ENCODE measurements around the gene ZNHIT2.
A peak's percentile ranks its signal among the peaks of the same experiment; 100 is the strongest.

ZNHIT2 gene

DNA sequence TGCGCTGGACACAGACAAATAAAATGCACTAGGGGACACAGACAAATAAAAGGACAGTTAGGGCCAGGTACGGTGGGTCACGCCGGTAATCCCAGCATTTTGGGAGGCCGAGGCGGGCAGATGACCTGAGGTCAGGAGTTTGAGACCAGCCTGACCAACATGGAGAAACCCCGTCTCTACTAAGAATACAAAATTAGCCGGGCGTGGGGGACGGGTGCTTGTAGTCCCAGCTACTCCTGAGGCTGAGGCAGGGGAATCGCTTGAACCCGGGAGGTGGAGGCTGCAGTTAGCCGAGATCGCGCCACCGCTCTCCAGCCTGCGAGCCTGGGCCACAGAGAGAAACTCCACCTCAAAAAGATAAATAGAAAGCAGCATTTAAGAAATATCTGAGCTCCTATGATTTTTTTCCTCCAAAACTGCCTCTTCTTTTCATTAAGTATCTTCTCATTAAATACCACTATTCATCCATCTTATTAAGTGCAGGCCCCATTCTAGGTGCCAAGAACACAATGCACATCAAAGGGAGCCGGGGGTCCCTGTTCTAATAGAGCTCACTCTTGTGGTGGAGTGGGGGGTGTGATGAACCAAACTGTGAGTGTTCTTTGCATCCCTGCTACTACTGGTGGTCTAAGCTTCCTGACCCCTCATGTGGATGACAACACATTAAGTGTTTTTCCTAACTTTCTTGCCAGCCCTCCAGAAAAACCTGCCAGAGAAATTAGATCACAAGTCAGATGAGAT is 766 bp upstream of the ZNHIT2 start:
- H3K27ac ChIP-seq, result peak overlapping the region; percentile 99

DNA sequence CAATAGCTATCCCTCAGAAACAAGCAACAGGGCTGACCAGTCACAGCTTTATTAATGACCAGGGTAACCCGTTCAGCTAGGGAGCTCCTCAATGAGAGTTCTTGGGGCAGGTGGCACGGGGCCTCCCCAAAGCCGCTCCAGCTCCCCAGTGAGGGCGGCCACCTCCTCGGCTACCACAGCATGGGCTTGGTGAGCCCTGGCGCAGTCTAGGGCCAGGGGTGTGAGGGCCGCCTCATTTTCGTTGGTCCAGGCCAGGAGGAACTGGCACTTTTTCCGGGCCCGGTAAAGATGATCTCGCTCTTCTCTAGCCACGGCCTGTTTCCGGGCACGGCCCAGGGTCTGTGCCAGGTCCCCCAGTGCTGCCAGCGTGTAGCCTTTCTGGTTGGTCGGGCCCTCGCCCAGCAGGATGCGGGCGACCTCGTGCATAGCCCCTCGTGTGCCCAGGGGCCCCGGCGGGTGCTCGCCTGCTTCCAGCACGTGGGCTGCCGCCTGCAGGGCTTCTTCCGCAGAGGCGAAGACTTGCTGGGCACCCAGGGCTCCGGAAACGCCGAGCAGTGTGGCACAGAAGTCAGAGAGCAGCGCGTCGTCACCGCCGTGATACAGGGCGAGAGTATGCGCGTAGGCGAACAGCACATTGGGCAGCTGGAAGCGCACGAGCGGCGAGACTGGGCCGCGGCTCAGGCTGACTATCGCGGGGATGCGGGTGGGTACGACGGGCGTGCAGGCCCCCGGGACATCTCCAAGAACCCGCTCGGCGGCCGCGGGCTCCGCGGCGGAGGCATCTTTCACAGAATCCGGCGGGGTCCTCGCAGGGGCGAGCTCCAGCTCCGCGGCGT is 913 bp downstream of the ZNHIT2 start:
- TF ChIP-seq, protein P1, sequence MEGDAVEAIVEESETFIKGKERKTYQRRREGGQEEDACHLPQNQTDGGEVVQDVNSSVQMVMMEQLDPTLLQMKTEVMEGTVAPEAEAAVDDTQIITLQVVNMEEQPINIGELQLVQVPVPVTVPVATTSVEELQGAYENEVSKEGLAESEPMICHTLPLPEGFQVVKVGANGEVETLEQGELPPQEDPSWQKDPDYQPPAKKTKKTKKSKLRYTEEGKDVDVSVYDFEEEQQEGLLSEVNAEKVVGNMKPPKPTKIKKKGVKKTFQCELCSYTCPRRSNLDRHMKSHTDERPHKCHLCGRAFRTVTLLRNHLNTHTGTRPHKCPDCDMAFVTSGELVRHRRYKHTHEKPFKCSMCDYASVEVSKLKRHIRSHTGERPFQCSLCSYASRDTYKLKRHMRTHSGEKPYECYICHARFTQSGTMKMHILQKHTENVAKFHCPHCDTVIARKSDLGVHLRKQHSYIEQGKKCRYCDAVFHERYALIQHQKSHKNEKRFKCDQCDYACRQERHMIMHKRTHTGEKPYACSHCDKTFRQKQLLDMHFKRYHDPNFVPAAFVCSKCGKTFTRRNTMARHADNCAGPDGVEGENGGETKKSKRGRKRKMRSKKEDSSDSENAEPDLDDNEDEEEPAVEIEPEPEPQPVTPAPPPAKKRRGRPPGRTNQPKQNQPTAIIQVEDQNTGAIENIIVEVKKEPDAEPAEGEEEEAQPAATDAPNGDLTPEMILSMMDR (IDR thresholded peaks at IDR 0.05), result no peak
- TF ChIP-seq ZFX (IDR thresholded peaks at IDR 0.05; ENCODE audit: borderline replicate concordance), result no peak
- H3K27ac ChIP-seq, result peak overlapping the region; percentile 99

More for the DNA sequence above, 766 bp upstream of the ZNHIT2 start:
- no peak for TF ChIP-seq ZFX (IDR thresholded peaks at IDR 0.05; ENCODE audit: borderline replicate concordance)
- TF ChIP-seq, protein P1 (IDR thresholded peaks at IDR 0.05), result peak; percentile 53

DNA sequence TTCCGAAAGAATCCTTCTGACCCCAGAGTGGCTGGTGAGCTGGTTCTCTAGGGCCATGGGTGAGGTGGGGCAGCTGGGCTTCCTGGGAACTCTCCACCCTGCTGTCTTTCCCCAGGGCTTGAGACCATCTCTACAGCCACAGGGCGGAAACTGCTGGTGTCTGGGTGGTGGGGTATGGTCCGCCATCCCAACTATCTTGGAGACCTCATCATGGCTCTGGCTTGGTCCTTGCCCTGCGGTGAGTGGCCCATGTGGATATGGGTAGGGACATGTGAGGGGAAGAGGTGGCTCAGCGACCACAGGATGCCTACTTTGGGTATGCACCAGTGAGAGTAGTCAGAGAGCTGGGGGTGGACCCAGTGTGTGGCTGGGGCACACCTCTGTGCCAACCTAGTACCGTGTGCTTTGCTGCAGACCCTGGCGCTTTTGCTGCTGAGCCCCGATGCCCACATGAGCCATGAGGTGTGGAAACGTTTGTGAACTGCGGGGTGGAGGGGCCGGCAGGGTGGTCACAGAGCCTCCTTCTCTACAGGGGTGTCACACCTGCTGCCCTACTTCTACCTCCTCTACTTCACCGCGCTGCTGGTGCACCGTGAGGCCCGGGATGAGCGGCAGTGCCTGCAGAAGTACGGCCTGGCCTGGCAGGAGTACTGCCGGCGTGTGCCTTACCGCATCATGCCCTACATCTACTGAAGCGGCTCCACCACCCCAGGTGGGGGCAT is 2.0 kb downstream of the ZNHIT2 start:
- peak overlapping the region; percentile 99 for H3K27ac ChIP-seq
- TF ChIP-seq, protein P1 (IDR thresholded peaks at IDR 0.05), result no peak

DNA sequence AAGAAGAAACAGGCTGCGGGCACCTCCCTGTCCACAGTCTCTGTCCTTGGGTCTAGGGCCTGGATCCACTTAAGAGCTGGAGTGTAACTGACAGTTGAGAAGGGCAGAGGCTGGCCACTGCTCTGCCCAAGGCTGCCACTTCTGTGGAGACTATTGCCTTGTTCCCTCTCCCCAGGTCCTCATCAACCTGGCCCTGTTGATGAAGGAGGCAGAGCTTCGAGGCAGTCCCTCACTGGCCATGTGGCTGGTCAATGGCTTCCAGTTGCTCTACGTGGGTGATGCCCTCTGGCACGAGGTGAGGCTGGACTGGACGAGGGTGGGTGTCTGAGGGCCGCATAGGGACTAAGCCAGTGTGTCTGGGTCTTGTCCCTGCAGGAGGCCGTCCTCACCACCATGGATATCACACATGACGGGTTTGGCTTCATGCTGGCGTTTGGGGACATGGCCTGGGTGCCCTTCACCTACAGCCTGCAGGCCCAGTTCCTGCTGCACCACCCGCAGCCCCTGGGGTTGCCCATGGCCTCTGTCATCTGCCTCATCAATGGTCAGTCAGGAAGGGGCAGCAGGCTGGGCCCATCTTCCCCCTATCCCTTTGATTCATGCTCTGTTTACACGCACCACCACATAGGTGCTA is 2.8 kb downstream of the ZNHIT2 start:
- no peak for TF ChIP-seq ZFX (IDR thresholded peaks at IDR 0.05; ENCODE audit: borderline replicate concordance)
- TF ChIP-seq, protein P1 (IDR thresholded peaks at IDR 0.05), result no peak
- H3K27ac ChIP-seq, result peak overlapping the region; percentile 99

DNA sequence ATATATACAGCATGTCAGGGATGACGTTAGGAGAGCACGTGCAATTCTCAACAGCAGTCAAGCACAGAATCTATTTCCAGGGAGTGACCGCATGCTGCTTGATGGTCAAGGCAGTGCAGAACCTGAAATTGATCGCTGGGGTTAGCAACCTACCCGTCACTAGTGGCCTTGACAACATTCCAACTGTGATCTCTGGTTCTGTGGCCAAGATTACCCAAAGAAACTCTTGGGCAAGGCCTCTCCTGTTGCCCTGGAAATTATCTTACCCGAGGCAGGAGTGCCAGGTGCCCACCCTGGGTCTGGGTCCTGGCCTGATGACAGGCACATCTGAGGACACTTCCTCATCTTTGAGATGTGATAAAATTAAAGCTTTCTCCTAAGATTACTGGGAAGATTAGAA is 3.7 kb downstream of the ZNHIT2 start:
- H3K27ac ChIP-seq, result peak overlapping the region; percentile 99
- no peak for TF ChIP-seq ZFX (IDR thresholded peaks at IDR 0.05; ENCODE audit: borderline replicate concordance)
- TF ChIP-seq, protein P1 (IDR thresholded peaks at IDR 0.05), result no peak

DNA sequence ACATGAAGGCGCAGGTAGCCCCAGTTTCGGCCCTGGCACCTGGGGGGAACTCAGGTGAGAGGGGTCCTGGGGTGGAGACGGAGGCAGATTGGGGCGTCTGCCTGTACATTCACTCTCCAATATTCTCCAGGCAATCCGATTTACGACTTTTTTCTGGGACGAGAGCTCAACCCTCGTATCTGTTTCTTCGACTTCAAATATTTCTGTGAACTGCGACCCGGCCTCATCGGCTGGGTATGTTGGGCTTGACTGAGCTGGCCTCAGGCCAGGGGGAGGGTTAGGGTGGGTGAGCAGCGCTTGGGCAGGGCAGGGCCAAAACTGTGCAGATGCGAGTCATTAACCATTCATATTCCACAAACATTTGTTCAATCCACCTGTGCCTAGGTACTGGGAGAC is 4.1 kb downstream of the ZNHIT2 start:
- no peak for TF ChIP-seq ZFX (IDR thresholded peaks at IDR 0.05; ENCODE audit: borderline replicate concordance)
- TF ChIP-seq, protein P1 (IDR thresholded peaks at IDR 0.05), result no peak
- H3K27ac ChIP-seq, result peak overlapping the region; percentile 99
